ENCODE data around the gene CCDC83.
"Not testable (repeated sequence)": the region's sequence is repeated elsewhere in the genome, so short reads cannot be mapped to it uniquely, and the experiment has no call there.

The CCDC83 gene

DNA sequence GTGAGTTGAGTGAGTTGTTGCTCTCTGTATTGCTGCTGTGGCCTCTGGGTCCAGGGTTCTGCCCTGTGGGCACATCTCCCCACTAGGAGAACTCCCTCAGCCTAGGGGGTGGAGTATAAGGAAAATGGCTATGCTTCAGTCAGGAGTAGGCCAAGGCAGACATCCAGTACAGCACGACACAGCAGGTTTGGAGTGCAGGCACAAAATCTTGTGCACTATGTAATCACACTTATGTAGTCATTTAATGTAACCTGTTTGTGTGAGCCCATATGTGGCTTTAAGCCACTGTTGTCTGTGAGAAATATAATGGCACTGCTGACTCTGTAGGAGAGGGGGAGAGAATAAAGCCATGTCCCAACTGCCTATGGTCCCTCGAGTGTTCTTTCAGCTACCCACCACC, 90.1 kb downstream of the CCDC83 start:
- DNase-seq, result no peak

GRCh38 chr11:85945788-85946187, 90.6 kb downstream of the CCDC83 start:
- no peak for DNase-seq

- DNase-seq, result no peak
These were observed 91.0 kb downstream of the CCDC83 start for GRCh38 chr11:85946221-85946620.

DNA sequence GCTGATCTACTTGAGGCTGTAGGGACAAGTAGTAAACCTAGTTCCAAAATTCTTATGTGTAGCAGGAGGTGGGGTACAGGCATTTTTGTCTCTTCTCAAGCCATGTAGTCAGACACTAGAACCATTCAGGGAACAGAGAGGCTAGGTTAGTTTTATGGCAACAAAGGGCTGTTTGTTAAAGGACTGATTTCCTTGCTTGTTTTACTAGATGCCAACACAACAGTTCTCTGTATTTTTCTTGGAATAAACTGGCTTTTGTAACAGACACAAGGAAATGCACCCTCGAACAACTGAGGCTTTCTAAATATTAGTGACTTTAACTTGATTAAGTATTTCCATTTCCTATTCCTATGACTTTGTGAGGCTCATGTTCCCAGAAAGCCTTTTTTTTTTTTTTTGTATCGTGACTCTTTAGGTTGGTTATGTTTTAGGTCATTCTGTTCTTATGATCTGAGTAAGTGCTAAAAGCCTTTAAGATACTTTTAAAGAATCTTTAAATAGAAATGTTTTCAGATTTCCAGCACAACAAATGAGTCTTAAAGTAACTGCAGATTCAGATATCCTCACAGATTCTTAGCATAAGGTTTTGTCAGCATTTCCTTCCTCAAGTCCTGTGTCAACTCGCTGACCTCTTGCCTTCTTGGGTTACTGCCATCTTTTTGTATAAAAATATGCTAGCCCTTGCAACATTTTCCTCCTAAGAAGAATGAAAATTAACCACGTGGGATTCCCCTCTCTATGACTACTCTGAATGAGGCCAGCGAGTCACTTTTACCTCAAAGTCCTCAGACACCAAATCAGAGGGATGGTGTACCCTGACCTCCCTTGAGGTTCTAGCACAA, 92.5 kb downstream of the CCDC83 start:
- no peak for DNase-seq

DNA sequence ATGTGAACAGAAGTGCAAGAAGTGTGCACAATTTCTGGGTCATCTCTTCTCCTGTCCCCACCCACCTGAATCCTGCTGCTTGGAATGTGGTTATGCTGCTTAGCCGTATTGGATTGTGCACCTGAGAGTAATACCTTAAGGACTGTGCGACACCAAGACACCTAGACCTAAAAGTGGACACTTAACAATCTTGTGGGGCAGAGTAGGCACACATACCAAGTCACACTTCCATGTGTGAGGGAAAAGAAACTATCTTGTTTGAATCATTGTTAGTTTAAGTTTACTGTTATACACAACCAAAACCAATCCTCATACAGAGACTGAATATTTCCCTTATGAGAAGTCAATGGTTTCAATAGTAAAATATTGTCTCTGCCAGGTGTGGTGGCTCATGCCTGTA, 93.7 kb downstream of the CCDC83 start:
- no peak for DNase-seq

DNA sequence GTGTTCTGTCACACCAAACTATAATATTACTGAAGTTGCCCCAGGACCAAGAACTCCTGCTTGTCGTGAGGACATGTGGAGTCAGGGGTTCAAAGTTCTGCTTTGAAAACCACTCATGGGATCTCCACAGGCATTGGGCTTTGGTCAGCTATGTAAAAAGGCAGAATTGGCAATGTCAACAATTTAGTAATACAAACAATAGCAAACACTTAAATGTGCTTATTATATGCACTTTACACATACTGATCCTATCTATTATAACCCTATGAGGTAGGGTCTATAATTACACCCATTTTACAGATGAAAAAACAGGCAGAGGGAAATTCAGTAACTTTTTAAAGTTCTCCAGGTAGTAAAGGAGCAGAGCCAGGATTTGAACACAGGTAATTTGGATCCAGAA, 94.6 kb downstream of the CCDC83 start:
- no peak for DNase-seq

- no peak for DNase-seq
These were observed 95.3 kb downstream of the CCDC83 start for GRCh38 chr11:85950317-85951048.

- no peak for DNase-seq
These were observed 95.8 kb downstream of the CCDC83 start for GRCh38 chr11:85951049-85951405.

DNA sequence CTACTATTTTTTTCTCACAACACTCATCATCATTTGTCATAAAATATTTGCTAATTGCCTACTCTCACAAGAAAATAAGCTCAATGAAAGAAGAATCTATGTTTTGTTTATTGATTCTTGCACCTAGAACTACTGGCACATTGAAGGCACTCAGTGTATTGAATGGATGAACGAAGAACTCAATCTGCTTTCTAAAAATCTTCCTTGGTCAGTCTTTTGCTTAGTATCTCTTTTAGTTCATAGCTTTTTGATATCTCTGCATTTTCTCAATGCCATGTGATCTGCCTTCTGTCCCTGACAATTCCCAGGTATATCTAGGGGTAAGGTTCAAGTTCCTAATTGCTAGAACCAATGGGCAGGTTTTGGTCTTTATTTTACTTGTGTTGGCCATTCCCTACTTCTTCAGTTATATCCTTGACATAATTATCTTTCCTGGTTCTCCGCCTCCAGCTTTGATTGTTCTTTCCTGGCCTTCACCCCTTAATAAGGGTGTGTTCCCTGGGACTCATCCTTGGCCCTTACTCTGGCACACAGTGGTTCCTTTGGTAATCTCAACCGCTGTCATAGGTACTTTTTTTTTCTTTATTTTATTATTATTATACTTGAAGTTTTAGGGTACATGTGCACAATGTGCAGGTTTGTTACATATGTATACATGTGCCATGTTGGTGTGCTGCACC, 96.4 kb downstream of the CCDC83 start:
- DNase-seq, result no peak

- not testable (repeated sequence) for DNase-seq
These were observed 96.9 kb downstream of the CCDC83 start for GRCh38 chr11:85952108-85952485.

DNA sequence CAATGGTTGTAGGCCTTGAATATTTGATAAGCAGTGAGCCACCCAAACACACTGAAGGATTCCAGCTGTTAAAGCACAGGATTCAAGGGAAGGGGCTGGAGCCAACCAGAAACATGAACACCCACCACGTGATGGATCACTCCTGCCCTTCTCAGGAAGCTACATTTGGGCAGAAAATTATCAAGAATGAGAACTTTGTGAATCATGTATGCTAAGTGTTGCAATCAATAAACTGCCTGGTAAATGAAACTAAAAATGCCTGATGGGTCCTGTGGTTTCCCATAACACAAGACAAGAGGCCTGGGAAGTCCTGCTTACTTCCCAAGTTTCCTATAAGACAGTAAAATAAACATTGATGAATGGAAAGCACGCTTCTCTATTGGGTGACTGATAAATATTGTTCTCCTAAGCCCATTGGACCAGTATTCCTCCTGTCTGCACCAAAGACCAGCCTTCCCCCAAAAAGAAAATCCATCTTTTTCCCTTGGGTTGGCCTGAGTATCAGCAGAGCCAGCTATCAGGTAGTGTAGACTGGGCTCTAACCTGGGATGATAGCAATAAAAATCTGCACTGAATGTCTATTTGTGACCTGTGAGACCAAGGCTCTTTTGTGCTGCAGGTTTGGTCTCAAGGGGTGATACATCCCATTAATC, 98.4 kb downstream of the CCDC83 start:
- no peak for DNase-seq

GRCh38 chr11:85955531-85955930, 100.3 kb downstream of the CCDC83 start:
- DNase-seq, result no peak

DNA sequence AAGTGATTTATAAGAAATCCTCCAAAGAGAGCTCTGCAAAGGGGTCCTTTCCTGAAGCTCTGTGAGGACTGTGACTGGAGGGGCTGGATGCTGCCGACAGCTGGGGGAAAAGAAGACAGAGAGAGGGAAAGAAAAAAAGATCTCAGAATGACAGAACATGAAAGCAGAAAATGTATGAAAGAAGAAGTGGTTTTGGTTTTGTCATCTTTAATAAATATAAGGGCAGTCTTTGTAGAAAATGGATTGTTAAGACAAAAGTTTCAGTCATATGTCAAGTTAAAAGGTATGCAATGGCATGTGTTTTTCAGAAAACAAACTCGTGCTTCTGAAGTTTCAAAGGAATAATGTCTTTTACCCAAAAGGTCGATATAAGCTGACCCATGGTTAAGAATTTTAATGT, 105.5 kb downstream of the CCDC83 start:
- DNase-seq, result no peak

DNA sequence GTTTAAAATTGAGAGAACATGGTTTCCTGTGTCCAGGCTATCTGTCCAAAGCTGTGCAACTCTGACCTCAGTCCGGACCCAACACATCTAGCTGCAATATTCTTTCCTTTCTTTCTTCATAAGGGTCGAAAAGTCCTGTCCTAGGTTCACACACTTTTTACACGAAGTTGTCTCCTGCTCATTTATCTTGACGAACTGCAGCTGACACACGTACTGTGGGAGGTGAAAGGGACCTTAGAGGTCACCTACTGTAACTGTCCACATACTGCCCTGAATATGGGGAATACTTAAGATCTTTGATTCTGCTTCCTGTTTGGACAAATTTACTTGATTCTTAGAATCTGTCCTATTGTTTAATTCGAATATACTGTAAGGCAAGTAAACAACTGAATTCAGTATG, 105.9 kb downstream of the CCDC83 start:
- no peak for DNase-seq

- peak; percentile 25 for DNase-seq
These were observed 106.8 kb downstream of the CCDC83 start for GRCh38 chr11:85961930-85962363.

DNA sequence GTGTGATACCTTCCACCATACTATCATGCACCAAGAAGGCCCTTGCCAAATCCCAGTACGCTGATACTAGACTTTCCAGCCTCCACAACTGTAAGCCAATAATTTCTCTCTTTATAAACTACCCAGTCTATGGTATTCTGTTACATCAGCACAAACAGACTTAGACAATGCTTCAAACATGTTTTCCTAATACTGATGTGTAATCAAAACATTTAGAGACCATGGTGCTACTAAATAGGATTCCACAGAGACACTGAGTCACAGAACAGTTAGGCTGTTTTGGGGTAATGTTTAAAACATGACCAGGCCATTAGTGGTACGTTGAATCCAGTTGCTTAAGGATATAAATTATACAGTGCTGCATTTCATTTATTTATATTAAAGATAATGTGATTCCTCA, 110.0 kb downstream of the CCDC83 start:
- DNase-seq, result no peak

DNA sequence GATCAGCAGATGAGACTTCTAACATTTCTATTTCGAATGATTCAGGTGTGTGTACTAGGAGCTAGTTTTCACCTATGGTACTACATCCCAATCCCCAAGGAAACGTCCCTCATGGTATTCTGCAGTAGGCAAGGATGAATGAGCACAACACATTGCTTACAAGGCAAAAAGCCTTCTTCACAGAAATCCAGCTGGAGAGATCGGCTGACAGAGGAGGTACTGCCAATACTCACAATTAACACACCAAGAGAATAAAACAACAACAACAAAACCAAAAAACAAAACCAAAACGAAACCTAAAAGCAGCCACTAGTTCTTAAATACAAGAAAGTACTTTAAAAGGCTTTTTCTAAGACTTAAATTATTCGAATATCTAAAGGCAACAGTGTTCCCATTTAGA, 112.3 kb downstream of the CCDC83 start:
- DNase-seq, result no peak
